BJ (cell line): Measurements from ENCODE around the gene INPP5J. TPM values are rescaled to one million over a fixed set of nuclear protein-coding genes. Genes with fewer than 3 reads are reported as not detected.

Source experiments
- CTCF ChIA-PET: fragments of 350-600 bp; formaldehyde crosslinking; extraction: SDS; loops from one replicate; lab custom pipeline; 2021; ENCODE audit warnings: antibody characterized with exemption, inconsistent platforms; lab: Yijun Ruan, JAX
- POLR2A ChIA-PET: fragments of 300-600 bp; sonication (Branson Sonifier 250); formaldehyde crosslinking; extraction: SDS; loops from one replicate; lab custom pipeline; 2021; ENCODE audit warnings: antibody characterized with exemption; lab: Charles Lee
- DNase-seq: peaks from one replicate; pipeline ENCODE4 v3.0.0-alpha.2; 2011; ENCODE audit warnings: low read depth
- H3K27me3 ChIP-seq: 2 replicates; pipeline ENCODE4 v1.6.0; 2011; ENCODE audit warnings: low read length; ENCODE audit not compliant: control insufficient read depth, insufficient read depth
- H3K36me3 ChIP-seq: 2 replicates; pipeline ENCODE4 v1.5.1; 2011; ENCODE audit warnings: low read length; ENCODE audit not compliant: control insufficient read depth, insufficient read depth
- H3K4me3 ChIP-seq: 2 replicates; pipeline ENCODE4 v1.5.1; 2011; ENCODE audit warnings: low read depth, mild to moderate bottlenecking, control low read depth, low read length
- polyA plus RNA-seq: library from polyadenylated mRNA; depleted of rRNA; stranded (reverse); fragments of >200 nt; gene quantifications from 2 replicates; pipeline ENCODE4 v1.2.3, GENCODE V29; 2011
- TF ChIP-seq, protein P1 (sequence below): IDR thresholded peaks from 2 replicates; pipeline ENCODE4 v1.5.1; 2011; ENCODE audit warnings: low read depth, mild to moderate bottlenecking, control low read depth, inconsistent platforms, low read length, moderate library complexity; ENCODE audit not compliant: insufficient read depth

INPP5J gene
- polyA plus RNA-seq, 1 experiment = 1.5 TPM

DNA sequence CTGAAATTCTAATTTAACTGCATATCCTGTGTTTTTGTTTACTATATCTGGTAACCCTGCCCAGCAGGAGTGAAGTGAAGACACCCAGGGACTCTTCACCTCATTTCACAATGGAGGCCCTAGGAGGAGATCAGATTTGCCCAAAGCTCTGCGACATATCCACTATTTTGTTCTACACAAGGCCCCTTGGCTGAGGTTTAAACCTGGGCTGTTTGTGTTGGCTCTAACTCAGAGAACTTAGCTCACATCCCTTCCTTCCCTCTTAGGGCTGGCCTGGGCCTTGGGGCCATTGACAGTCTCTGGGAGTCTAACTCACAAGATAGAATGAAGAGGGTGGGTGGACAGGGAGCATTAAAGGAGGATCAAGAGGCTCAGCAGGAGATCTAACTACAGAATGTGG lies 25.7 kb downstream of the INPP5J start:
- H3K36me3 ChIP-seq = no peaks in the 10 kb centered on the region
- no peaks in the 10 kb centered on the region; the same call in 1 of the 2 replicates for H3K27me3 ChIP-seq
- DNase-seq = no peak
- H3K4me3 ChIP-seq = no peak overlapping the region
- TF ChIP-seq, protein P1, sequence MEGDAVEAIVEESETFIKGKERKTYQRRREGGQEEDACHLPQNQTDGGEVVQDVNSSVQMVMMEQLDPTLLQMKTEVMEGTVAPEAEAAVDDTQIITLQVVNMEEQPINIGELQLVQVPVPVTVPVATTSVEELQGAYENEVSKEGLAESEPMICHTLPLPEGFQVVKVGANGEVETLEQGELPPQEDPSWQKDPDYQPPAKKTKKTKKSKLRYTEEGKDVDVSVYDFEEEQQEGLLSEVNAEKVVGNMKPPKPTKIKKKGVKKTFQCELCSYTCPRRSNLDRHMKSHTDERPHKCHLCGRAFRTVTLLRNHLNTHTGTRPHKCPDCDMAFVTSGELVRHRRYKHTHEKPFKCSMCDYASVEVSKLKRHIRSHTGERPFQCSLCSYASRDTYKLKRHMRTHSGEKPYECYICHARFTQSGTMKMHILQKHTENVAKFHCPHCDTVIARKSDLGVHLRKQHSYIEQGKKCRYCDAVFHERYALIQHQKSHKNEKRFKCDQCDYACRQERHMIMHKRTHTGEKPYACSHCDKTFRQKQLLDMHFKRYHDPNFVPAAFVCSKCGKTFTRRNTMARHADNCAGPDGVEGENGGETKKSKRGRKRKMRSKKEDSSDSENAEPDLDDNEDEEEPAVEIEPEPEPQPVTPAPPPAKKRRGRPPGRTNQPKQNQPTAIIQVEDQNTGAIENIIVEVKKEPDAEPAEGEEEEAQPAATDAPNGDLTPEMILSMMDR = no peak
- ChIA-PET CTCF (interaction anchor here (0.5 to 5.3 kb wide), 24 partner anchors 8 to 386 kb away, joined by 3 to 59 read pairs (median 6); partner anchors contain the start of genes PLA2G3, RNF185, SELENOM and SMTN), POLR2A (no interaction called here)

DNA sequence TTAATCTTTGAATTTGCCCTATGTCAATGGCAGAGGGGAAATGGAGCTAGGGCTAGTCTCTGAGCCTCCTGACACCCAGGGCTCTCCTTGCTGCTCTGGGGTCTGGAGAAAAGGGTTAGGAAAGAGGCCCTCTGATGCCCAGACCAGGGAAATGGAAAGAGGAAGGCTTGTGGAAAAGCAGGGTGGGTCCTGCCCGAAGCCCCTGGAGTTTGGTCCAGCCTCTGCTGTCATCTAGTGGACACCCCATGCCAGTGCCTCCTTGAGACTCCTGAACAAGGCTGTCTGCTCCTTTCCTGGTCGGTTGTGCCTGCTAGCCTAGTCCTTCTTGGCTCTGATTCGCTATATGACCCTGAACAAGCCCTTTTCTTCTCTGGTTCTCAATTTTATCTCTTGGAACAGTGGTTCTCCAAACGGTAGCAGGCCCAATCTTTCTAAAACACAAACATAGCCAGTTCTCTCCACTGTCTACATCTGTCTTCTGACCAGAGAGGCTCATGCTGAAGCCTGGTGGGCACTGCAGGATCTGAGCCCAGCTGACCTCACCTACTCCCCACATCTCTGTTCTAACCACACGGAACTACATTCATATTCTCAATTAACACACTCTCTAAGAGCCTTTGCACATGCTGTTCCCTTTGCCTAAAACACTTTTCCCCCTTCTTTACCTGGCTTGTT lies 26.3 kb downstream of the INPP5J start:
- TF ChIP-seq, protein P1 = peak; percentile 99
- POLR2A ChIA-PET = no interaction called here
- DNase-seq = no peak
- H3K27me3 ChIP-seq = no peaks in the 10 kb centered on the region; the same call in 1 of the 2 replicates
- H3K36me3 ChIP-seq = no peaks in the 10 kb centered on the region
- CTCF ChIA-PET = interaction anchor here (0.7 to 5.3 kb wide), 30 partner anchors 9 to 386 kb away, joined by 3 to 59 read pairs (median 5); partner anchors contain the start of genes PLA2G3, RNF185, SELENOM and SMTN
- no peak overlapping the region for H3K4me3 ChIP-seq

DNA sequence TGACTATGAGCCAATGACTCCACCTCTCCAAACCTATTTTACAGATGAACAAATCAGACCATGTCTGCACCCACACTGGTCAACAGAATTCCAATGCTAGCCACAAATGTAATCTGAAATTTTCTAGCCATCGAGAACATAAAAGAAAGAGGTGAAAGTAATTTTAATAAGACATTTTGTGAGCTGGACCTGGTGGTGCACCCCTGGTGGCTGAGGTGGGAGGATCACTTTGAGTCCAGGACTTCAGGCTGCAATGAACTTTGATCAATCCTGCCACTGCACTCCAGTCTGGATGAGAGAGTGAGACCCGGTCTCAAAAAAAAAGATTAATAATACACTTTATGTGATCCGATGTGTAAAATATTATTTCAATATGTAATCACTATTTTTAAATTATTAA lies 27.8 kb downstream of the INPP5J start:
- no peak overlapping the region for H3K4me3 ChIP-seq
- TF ChIP-seq, protein P1 = peak; percentile 41
- DNase-seq = no peak
- ChIA-PET POLR2A (no interaction called here), CTCF (interaction anchor here (0.6 to 5.3 kb wide), 11 partner anchors 10 to 210 kb away, joined by 3 to 59 read pairs (median 6); partner anchors contain the start of genes RNF185, SELENOM and SMTN)
- no peaks in the 10 kb centered on the region; the same call in 1 of the 2 replicates for H3K27me3 ChIP-seq
- no peaks in the 10 kb centered on the region for H3K36me3 ChIP-seq

DNA sequence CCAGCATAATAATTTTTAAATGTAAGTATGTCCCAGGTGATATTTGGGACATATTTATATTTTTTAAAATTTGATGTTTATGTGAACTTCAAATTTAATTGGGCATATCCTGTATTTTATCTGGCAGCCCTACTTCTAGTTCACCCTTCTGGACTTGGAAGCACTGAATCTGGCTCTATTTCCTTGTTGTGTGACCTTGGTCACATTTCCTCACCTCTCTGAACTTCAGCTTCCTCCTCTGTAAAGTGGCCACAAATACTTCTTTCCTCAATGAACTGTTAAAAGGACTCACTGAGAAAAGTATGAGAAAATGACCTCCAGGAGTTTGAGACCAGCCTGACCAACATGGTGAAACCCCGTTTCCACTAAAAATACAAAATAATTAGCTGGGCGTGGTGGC lies 29.1 kb downstream of the INPP5J start:
- Histone ChIP-seq H3K4me3 (no peak overlapping the region), H3K27me3 (no peaks in the 10 kb centered on the region; the same call in 1 of the 2 replicates), H3K36me3 (no peaks in the 10 kb centered on the region)
- DNase-seq = no peak
- CTCF ChIA-PET = interaction anchor here (0.5 to 4.3 kb wide), 4 partner anchors 9 to 130 kb away, joined by 3 to 29 read pairs (median 4); partner anchors contain the start of gene RNF185
- TF ChIP-seq, protein P1 = no peak
- POLR2A ChIA-PET = no interaction called here

DNA sequence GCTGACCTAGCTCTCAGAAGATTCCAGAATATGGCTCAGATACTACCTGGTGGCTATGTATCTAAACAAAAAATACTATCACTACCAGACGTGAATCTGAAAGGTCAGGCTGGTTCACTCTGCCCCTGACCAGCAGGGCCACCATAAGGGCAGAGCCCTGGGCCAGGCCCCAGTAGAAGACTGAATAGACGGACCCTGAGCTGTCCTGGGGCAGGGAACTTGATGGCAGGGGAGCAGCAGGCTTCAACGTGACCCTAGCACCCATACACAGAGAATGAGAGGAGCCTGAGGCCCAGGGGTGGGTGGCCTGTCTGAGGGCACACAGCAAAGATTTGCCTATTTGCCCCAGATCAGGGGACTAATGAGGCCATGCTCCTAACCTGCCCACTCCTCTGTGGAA lies 30.6 kb downstream of the INPP5J start:
- CTCF ChIA-PET = interaction anchor here (1.2 to 1.8 kb wide), 4 partner anchors 9 to 231 kb away, joined by 3 to 4 read pairs (median 4); partner anchors contain the start of gene SELENOM

More for the DNA sequence above, 30.6 kb downstream of the INPP5J start:
- H3K27me3 ChIP-seq = no peaks in the 10 kb centered on the region; the same call in 1 of the 2 replicates
- POLR2A ChIA-PET = no interaction called here
- TF ChIP-seq, protein P1 = no peak
- H3K4me3 ChIP-seq = no peak overlapping the region
- DNase-seq = no peak
- H3K36me3 ChIP-seq = no peaks in the 10 kb centered on the region
